Hindlimb muscle (tissue), 1 donor: Measurements from ENCODE around the gene MTCL1. TPM values are rescaled to one million over a fixed set of nuclear protein-coding genes. Genes with fewer than 3 reads are reported as not detected.

ENCODE experiments used
- DNase-seq: peaks from one replicate; pipeline ENCODE4 v3.0.0-alpha.2; 2013
- polyA plus RNA-seq: library from polyadenylated mRNA; unstranded; fragments of 120-200 nt; gene quantifications from one replicate; pipeline ENCODE4 v1.2.1, GENCODE V29; 2013; ENCODE audit not compliant: insufficient read length

MTCL1 gene
- polyA plus RNA-seq, 1 donor = 26.1 TPM

DNA sequence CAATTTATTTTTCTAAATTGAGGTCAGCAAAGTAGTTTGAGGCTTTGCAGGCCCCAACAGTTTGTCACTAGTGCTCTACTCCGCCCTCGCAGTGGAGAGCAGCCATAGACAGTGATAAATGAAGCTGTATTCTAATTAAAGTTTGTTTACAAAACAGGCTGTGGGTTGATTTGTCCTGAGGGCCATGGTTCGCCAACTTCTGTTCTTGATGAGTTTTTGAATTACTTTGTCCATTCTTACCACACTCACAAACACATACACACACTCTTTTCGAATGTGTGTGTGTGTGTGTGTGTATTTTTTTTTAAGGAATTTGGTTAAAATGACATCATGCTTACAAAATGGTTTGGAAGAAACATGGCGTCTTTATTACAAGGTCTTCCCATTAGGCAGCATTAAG is 68.6 kb downstream of the MTCL1 start:
- no peak for DNase-seq

DNA sequence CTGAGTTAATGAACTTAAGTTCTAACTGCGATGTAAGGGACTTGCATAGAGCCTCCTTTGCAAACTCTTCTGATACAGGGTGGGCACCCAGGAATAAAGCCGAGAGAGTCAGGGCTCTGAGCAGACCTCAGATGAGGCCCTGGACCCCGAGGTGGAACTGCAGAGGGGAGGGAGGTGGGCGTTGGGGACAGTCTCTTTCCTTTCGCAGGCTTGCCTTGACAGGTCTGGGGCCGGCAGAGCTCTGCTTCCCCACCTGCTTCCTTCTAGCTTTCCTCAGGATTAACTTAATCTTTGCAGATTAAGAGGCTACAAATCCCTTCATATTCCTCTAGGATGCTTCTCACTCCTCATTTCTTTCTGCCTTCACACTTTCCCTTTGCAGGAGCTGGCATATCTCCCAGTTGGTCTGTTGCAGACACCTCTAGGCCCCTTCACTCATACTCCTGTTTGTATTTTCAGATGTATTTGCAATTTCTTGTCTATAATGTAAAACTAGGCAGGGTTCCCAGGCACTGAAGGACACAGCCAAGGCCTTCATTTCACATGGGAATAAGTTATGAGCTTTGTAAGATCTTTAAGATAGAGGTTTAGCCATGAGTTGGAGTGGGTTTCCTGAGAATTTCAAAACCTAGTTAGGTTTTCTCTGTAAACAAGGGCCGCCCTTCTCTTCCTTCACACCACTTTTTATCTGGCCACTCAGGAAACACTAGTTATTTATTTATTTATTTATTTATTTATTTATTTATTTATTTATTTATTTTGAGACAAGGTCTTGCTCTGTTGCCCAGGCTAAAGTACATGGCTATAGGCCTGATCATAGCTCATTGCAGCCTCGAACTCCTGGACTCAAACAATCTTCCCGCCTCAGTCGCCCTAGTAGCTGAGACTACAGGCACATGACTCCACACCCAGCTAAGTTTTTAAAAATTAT is 70.9 kb downstream of the MTCL1 start:
- no peak for DNase-seq

DNA sequence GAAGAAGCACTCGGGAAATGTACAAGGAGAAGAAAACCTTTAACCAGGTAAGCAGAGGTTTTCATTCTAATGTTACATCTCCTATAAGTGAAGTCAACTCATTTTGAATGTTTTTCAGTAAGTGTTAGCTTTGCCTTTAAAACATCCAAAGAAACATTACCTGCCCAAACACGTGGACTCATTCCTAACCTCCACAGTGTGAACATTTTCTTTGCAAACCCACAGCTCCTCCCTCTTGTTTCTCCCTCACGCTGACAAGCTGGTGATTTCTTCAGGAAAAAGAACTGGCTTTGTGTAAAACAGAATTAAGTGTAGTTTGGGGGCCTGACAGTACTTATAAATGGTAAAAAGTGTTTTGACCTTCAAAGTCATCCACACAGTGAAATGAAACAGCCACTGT is 72.5 kb downstream of the MTCL1 start:
- DNase-seq = no peak

GRCh38 chr18:8778386-8778785 is 73.0 kb downstream of the MTCL1 start:
- no peak for DNase-seq

GRCh38 chr18:8778824-8779223 is 73.5 kb downstream of the MTCL1 start:
- DNase-seq = no peak

- DNase-seq = no peak
Measured at GRCh38 chr18:8779251-8779650, 73.9 kb downstream of the MTCL1 start.

DNA sequence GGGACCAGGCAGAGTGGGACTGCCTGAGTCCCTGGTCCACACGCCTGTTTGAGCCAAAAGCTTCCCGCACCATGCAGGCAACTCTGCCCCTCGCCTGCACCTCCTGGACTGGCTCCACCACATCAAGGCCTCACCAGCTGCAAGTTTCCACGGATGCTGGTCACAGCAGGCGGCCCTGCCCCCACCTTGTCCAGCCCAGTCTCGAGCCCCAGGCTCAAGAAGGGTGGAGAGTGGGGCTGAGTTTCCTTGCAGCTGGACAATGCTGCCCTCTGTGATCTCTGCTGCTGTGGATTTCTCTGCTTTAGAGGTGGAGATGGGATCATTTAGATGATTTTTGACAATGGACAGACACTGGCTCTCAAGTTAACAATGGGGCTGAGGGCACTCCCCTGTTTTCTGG is 74.9 kb downstream of the MTCL1 start:
- DNase-seq = no peak

DNA sequence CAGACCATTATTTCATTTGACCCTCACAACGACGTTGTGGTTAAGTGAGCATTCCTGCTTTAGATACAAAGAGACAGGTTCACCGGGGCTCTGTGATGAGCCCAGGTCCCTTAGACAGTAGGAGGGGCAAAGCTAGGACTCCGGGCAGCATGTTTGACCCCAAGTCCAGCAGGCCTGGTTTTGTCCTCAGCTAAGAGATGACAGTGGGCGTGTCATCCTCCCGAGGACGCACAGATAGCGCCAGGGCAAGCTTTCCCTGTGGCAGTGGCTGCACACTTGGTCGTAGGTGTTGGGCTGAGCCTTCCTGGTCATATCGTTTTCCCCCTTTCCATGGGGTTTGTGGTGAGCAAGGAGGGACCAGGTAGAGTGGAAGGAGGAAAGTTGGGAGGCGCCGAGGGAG is 76.3 kb downstream of the MTCL1 start:
- no peak for DNase-seq

- DNase-seq = no peak
Measured at GRCh38 chr18:8783335-8783993, 78.1 kb downstream of the MTCL1 start.

DNA sequence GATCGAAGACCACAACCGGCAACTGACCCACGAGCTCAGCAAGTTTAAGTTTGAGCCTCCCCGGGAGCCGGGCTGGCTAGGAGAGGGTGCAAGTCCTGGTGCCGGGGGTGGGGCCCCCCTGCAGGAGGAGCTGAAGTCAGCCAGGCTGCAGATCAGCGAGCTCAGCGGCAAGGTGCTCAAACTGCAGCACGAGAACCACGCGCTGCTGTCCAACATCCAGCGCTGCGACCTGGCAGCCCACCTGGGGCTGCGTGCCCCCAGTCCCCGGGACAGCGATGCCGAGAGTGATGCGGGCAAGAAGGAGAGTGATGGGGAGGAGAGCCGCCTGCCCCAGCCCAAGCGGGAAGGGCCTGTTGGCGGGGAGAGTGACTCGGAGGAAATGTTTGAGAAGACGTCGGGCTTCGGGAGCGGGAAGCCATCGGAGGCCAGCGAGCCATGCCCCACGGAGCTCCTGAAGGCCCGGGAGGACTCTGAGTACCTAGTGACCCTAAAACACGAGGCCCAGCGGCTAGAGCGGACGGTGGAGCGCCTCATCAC is 78.7 kb downstream of the MTCL1 start:
- DNase-seq = no peak

- no peak for DNase-seq
Measured at GRCh38 chr18:8785261-8785660, 79.9 kb downstream of the MTCL1 start.

GRCh38 chr18:8785855-8786482 is 80.6 kb downstream of the MTCL1 start:
- no peak for DNase-seq

- DNase-seq = no peak
Measured at GRCh38 chr18:8786483-8787370, 81.4 kb downstream of the MTCL1 start.

DNA sequence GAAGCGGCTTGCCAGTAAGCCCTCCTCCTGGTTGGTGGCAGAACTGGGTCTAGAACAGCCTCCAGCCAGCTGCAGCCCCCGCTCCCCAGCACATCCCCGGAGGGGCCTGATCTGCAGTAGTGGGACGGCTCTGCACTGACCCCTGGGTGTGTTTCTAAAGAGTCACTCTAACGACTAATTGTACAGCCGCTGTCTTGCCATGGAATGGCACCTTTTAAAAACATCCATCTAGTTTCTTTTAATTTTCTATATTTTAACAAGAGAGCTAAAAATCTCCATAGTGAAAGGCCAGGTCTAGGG is 82.0 kb downstream of the MTCL1 start:
- no peak for DNase-seq

DNA sequence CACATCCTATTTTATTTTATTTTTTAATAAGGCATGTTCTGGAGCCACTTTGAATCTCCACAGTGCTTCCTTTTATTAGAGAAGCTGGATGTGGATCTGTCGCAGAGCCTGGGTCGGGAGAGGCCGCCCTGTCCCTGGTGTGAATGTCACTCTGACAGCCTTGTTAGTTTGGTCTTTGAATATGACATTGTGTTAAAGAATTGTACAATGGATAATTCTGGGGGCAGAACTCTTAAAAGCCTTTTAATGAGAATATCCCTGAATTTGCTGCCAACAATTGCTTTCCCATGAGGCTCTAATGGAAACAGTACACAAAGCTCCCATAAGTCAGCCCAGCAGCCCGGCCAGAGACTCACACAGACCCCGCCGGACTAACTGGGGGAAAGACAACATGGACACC is 82.4 kb downstream of the MTCL1 start:
- no peak for DNase-seq

GRCh38 chr18:8788503-8789429 is 83.4 kb downstream of the MTCL1 start:
- DNase-seq = no peak

DNA sequence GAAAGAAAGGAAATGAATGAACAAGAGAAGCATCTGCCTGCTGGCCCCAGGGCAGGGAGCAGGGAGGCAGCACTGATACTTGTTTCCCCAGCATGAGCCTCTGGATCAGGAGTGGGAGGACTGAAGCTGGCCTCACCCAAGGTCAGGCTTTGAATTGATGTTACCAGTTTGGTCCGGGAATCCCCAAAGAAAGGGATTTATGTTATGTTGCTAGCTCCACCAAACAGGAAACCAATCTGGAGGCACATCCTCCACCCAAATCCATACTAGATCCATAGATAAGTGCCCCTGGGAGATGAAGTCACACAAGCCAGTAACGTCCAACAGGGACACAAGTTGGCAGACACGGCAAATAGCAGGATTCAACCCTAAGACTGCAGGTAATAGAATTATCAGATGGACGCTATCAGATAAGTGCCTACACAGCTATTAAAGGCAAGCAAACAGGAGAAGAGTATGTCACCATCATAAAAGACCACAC is 85.9 kb downstream of the MTCL1 start:
- no peak for DNase-seq

- no peak for DNase-seq
Measured at GRCh38 chr18:8792688-8793316, 87.4 kb downstream of the MTCL1 start.

DNA sequence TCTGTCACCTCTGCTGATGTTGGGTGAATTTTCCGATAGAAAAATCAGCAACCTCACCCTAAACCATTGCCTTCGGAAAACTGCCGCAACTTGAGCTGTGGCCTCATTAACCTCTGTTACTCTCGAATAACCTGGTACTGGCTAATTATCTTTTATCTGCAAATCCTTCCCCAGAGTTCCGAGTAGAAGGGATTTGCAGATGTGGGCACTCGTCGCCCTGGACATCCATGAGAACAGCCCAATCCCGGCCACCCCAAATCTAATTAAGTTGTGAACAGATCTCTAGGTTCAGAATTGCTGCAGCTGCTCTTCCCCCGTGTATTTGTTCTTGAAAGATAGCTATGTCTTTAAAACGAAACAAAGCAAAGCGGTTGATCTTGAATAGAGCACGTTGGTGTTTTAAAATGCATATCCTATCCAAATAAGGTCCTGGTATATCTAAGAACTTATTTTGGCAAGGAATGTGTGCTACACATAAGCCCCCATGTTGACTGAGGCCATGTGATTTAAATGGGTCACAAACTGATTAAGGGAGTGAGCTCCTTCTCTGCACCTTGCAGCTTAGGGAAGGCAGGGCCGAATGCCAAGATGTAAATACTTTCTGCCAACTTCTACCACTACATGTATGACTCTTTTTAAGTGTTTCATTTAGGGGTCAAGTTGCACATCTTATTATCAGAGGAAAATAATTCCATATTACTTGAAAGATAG is 88.2 kb downstream of the MTCL1 start:
- no peak for DNase-seq
